Esophagus (tissue), 2 donors: ENCODE measurements around the gene TEX19. TPM values are rescaled to one million over a fixed set of nuclear protein-coding genes. Genes with fewer than 3 reads are reported as not detected.
"Not testable (repeated sequence)": the region's sequence is repeated elsewhere in the genome, so short reads cannot be mapped to it uniquely, and the experiment has no call there.

Experiments
- H3K27ac ChIP-seq, 2 donors: one replicate each; pipeline ENCODE4 v1.5.1; 2013; ENCODE audit warnings: low read depth in 2 of 2, mild to moderate bottlenecking in 2 of 2, inconsistent platforms in 1 of 2, low read length in 1 of 2, moderate library complexity in 1 of 2
- H3K27me3 ChIP-seq, 2 donors: one replicate each; pipeline ENCODE4 v1.6.1; 2013; ENCODE audit warnings: low read length in 2 of 2, control low read depth in 1 of 2, mild to moderate bottlenecking in 1 of 2; ENCODE audit not compliant: insufficient read depth in 2 of 2, control insufficient read depth in 1 of 2
- H3K36me3 ChIP-seq, 2 donors: one replicate each; pipeline ENCODE4 v1.6.1; 2013; ENCODE audit warnings: low read length in 1 of 2; ENCODE audit not compliant: control insufficient read depth in 2 of 2, insufficient read depth in 2 of 2
- H3K4me1 ChIP-seq, 2 donors: one replicate each; pipeline ENCODE4 v1.6.1; 2013; ENCODE audit warnings: low read length in 1 of 2; ENCODE audit not compliant: control insufficient read depth in 2 of 2, insufficient read depth in 2 of 2
- H3K4me3 ChIP-seq, 2 donors: one replicate each; pipeline ENCODE4 v1.5.1; 2013; ENCODE audit warnings: low read length in 2 of 2, mild to moderate bottlenecking in 2 of 2, low read depth in 1 of 2, moderate library complexity in 1 of 2
- H3K9me3 ChIP-seq, 2 donors: one replicate each; pipeline ENCODE4 v1.6.1; 2013; ENCODE audit warnings: mild to moderate bottlenecking in 2 of 2, low read depth in 1 of 2, low read length in 1 of 2, moderate library complexity in 1 of 2; ENCODE audit not compliant: control insufficient read depth in 2 of 2, insufficient read depth in 1 of 2
- WGBS, 2 donors: extraction: QIAGEN DNeasy Blood & Tissue Kit; methylation state at CpG; one replicate each; pipeline ENCODE4 v1.1.7; 2013; 5-methylcytosine and 5-hydroxymethylcytosine counted together
- polyA plus RNA-seq, 2 donors: library from polyadenylated mRNA; stranded (reverse); fragments of 200-250 nt; gene quantifications; one replicate each; pipeline ENCODE4 v1.2.3, GENCODE V29; 2013
- donor health status: healthy with polysubstance abuse.
- donor health status: Bipolar disorder and iron deficiency.

TEX19 gene
- polyA plus RNA-seq, 2 donors, result 0.01 TPM; not detected in 1

GRCh38 chr17:82356845-82357355, 2.1 kb upstream of the TEX19 start:
- Histone ChIP-seq H3K27me3 (no peaks in the 10 kb centered on the region), H3K4me1 (peaks cover 0 to 10% of the 10 kb centered on the region in 2 donors), H3K9me3 (no peaks in the 10 kb centered on the region), H3K27ac (no peak overlapping the region), H3K4me3 (no peak overlapping the region), H3K36me3 (no peaks in the 10 kb centered on the region)
- WGBS, 2 donors, result 54 to 66% methylated on average over 20 of the region's 20 CpGs

DNA sequence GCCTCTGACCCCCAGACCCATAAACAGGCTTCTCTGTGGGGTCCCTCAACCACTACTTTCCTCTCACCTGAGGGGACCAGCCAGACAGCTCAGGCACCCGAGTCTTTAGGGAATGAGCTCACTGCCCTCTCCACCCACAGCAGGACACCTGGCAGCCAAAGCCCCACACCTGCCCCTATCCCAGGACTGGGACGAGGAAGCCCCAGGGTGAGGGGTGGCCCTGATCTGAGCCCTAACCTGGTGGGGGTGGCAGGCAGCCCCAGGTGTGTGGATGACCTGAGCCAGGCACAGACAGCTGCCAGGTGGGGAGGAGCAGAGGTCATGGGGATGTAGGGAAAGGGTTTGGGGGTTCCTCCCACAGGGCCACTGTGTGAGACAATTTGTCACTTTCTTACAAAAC, 1.7 kb upstream of the TEX19 start:
- Histone ChIP-seq H3K4me1 (peaks cover 0 to 7% of the 10 kb centered on the region in 2 donors), H3K27me3 (no peaks in the 10 kb centered on the region), H3K9me3 (no peaks in the 10 kb centered on the region), H3K27ac (no peak overlapping the region), H3K4me3 (no peak overlapping the region), H3K36me3 (no peaks in the 10 kb centered on the region)
- 64 to 65% methylated on average over 2 of the region's 2 CpGs for WGBS, 2 donors

GRCh38 chr17:82359451-82360074, 516 bp downstream of the TEX19 start:
- H3K4me3 ChIP-seq, H3K9me3 ChIP-seq, H3K4me1 ChIP-seq, H3K27me3 ChIP-seq, H3K27ac ChIP-seq, H3K36me3 ChIP-seq: not testable (repeated sequence)
- 60 to 89% methylated on average over 1 of the region's 1 CpG for WGBS, 2 donors

DNA sequence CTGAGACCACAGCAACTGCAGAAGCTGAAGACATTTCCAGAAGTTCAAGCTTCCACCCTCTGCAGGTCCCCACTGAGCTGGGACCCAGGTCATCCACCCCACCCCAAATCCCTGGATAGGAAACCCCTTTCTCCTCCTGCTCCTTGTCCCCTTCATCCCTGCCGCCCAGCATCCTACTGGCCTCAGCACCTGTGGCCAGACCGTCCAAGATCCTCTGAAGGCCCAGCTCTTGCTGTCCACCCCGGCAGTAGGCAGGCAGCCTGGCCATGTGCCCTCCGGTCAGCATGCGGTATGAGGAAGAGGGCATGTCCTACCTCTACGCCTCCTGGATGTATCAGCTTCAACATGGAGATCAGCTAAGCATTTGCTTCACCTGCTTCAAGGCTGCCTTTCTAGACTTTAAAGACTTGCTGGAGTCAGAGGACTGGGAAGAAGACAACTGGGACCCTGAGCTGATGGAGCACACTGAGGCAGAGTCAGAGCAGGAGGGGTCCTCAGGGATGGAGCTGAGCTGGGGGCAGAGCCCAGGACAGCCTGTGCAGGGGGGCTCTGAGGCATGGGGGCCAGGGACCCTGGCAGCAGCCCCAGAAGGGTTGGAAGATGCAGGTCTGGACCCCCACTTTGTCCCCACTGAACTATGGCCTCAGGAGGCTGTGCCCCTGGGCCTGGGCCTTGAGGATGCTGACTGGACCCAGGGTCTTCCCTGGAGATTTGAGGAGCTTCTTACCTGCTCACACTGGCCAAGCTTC, 3.0 kb downstream of the TEX19 start:
- Histone ChIP-seq H3K27ac (no peak overlapping the region), H3K27me3 (no peaks in the 10 kb centered on the region), H3K4me1 (peaks cover 0 to 3% of the 10 kb centered on the region in 2 donors), H3K36me3 (no peaks in the 10 kb centered on the region), H3K9me3 (no peaks in the 10 kb centered on the region), H3K4me3 (no peak overlapping the region)
- 88 to 93% methylated on average over 6 of the region's 6 CpGs for WGBS, 2 donors

DNA sequence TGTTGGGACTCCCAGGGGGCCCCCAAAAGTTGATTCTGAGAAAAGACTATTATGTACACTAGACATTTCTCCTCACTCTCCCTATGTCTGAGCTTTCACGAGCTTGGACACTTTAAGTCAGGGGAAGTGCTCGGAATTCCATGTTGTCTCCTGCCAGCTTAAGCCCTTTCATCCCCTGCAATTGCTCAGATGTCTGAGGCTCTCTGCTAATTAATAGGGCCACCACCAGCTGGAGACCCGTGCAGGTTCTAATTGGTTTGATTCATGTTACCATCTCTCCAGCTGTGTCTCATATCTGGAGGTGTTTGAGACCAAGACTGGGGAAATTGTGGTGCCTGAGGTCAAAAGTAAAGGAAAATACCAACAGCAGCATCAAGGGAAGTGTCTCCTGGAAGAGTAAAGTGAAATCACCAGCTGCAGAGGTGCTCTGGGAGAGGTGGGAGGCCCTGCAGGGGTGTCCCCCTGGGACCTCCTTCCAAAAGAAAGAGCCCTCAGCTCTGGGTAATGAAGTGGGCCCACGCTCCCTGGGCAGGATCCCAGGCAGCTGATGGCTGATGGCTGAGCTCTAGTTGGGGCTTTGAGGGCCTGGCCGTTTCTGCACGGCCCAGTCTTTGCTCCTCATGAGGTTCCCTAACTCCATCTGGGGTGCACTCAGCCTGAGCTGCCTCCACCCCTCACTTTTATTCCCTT, 6.7 kb downstream of the TEX19 start:
- Histone ChIP-seq H3K4me1 (peaks cover 5 to 7% of the 10 kb centered on the region in 2 donors), H3K9me3 (no peaks in the 10 kb centered on the region), H3K27ac (no peak overlapping the region), H3K4me3 (no peak overlapping the region), H3K27me3 (peaks cover 0 to 7% of the 10 kb centered on the region in 2 donors), H3K36me3 (no peaks in the 10 kb centered on the region)
- 80 to 83% methylated on average over 6 of the region's 6 CpGs for WGBS, 2 donors

- peaks cover 9 to 11% of the 10 kb centered on the region in 2 donors for H3K4me1 ChIP-seq
- H3K36me3 ChIP-seq, result no peaks in the 10 kb centered on the region
- no peaks in the 10 kb centered on the region for H3K9me3 ChIP-seq
- 56 to 59% methylated on average over 7 of the region's 7 CpGs for WGBS, 2 donors
- no peak overlapping the region for H3K4me3 ChIP-seq
- peaks cover 0 to 8% of the 10 kb centered on the region in 2 donors for H3K27me3 ChIP-seq
- no peak overlapping the region for H3K27ac ChIP-seq
Measured at GRCh38 chr17:82366749-82367148, 7.7 kb downstream of the TEX19 start.

DNA sequence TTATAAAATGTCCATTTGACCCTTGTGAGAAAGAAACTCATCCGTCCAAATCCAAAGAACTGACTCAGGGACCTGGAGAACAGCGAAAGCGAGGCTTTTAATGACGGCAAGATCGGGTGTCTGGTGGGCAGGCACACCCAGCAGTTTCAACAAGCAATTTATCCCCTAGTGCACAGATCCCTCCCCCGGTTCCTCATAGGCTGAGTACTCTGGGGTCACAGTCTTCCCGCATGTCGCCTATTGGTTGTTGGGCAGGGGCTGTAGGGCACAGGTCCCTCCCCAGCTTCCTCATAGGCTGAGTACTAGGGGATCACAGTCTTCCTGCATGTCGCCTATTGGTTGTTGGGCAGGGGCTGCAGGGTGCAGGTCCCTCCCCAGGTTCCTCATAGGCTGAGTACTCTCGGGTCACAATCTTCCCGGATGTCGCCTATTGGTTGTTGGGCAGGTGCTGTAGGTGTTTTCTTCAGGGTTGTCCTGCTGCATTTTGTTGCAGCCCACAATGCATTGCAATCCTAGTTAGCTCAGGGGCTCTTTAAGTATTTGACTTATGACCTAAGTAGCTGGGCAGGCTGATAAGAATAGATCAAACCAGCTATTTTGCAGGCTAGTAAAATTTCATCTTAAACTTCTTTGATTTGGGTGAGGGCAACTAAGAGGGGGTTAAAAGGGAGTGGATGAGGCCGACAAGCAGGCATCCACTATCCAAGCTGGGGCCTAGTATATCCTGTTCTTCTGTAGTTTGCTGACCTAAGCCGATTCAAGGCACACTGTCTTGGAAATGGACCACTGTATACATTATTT, 8.9 kb downstream of the TEX19 start:
- no peaks in the 10 kb centered on the region for H3K36me3 ChIP-seq
- no peak overlapping the region for H3K4me3 ChIP-seq
- no peak overlapping the region for H3K27ac ChIP-seq
- H3K27me3 ChIP-seq, result peaks cover 0 to 18% of the 10 kb centered on the region in 2 donors
- H3K9me3 ChIP-seq, result no peaks in the 10 kb centered on the region
- WGBS, 2 donors, result 87 to 89% methylated on average over 14 of the region's 14 CpGs
- peaks cover 9 to 11% of the 10 kb centered on the region in 2 donors for H3K4me1 ChIP-seq

GRCh38 chr17:82369211-82369610, 10.2 kb downstream of the TEX19 start:
- 53 to 66% methylated on average over 6 of the region's 7 CpGs for WGBS, 2 donors
- Histone ChIP-seq H3K4me1 (peaks cover 9 to 10% of the 10 kb centered on the region in 2 donors), H3K27me3 (peaks cover 5 to 20% of the 10 kb centered on the region in 2 donors), H3K27ac (no peak overlapping the region), H3K9me3 (peaks cover 0 to under 1% of the 10 kb centered on the region in 2 donors), H3K36me3 (no peaks in the 10 kb centered on the region), H3K4me3 (no peak overlapping the region)
